Muscle of leg (tissue), 11 donors: ENCODE results near the gene MFAP1. TPM values are rescaled to one million over a fixed set of nuclear protein-coding genes. Genes with fewer than 3 reads are reported as not detected.

Experiments
- DNase-seq: peaks from one replicate; pipeline ENCODE4 v3.0.0; 2013
- H3K27ac ChIP-seq: one replicate; pipeline ENCODE4 v1.5.1; 2013; ENCODE audit warnings: mild to moderate bottlenecking, low read length, control low read depth
- H3K27me3 ChIP-seq: one replicate; pipeline ENCODE4 v1.6.1; 2013; ENCODE audit warnings: low read length; ENCODE audit not compliant: control insufficient read depth, insufficient read depth
- H3K36me3 ChIP-seq: one replicate; pipeline ENCODE4 v1.6.1; 2013; ENCODE audit warnings: low read length; ENCODE audit not compliant: control insufficient read depth, insufficient read depth
- H3K4me1 ChIP-seq: one replicate; pipeline ENCODE4 v1.6.1; 2013; ENCODE audit warnings: low read length; ENCODE audit not compliant: control insufficient read depth, insufficient read depth
- H3K4me3 ChIP-seq: one replicate; pipeline ENCODE4 v1.5.1; 2013; ENCODE audit warnings: low read length, control low read depth
- H3K9me3 ChIP-seq: replicated peaks from 2 replicates; pipeline ENCODE4 v1.6.1; 2013; ENCODE audit warnings: low read depth, low read length; ENCODE audit not compliant: control insufficient read depth
- WGBS: methylation state at CpG from one replicate; pipeline ENCODE4 v1.1.5; 2013; ENCODE audit warnings: missing lambda C conversion rate; ENCODE audit not compliant: insufficient coverage; 5-methylcytosine and 5-hydroxymethylcytosine counted together
- polyA plus RNA-seq, 8 donors: library from polyadenylated mRNA; unstranded; fragments of 120-200 nt; gene quantifications; one replicate each; pipeline versions ENCODE4 v1.2.1 to v1.2.3, GENCODE V29; 2013; ENCODE audit warnings: inconsistent platforms in 1 of 8, low replicate concordance in 1 of 8; ENCODE audit not compliant: insufficient read length in 8 of 8, insufficient read depth in 1 of 8
- total RNA-seq: library from RNA; stranded (reverse); fragments of 120-200 nt; gene quantifications from one replicate; pipeline ENCODE4 v1.2.4, GENCODE V29; 2013

MFAP1 gene
- total and polyA plus RNA-seq, 9 donors: 25.9 to 42.2 (median 34.0) TPM

GRCh38 chr15:43799209-43799944 lies 25.1 kb downstream of the MFAP1 start:
- Histone ChIP-seq H3K4me3 (no peak overlapping the region), H3K9me3 (no peaks in the 10 kb centered on the region), H3K4me1 (peaks cover 30% of the 10 kb centered on the region), H3K27ac (peak overlapping the region; percentile 97), H3K27me3 (no peaks in the 10 kb centered on the region), H3K36me3 (peaks cover 64% of the 10 kb centered on the region)
- 82% methylated on average over 11 of the region's 16 CpGs for WGBS
- DNase-seq: no peak

DNA sequence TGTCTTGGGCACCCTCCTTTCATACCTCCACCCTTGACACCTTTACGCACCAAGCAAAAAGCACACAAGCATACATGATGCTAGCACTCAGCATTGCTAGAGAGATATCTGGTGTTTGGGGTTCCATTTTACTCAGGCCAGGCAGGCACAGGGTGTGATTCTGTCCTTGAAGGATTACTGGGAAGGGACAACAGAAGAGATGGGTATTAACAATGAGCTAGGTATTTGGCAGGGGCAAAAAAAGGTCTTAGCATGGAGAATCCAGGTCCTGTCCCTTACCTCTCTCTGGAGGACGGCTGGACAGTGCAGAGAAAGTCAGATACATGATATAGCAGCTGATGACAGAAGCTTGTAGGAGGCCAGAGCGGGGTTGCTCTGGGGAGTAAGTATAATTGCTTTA lies 27.9 kb downstream of the MFAP1 start:
- H3K4me3 ChIP-seq: no peak overlapping the region
- H3K36me3 ChIP-seq: peaks cover 59% of the 10 kb centered on the region
- WGBS: no CpG with 5 or more reads among the region's 3 CpGs
- no peaks in the 10 kb centered on the region for H3K9me3 ChIP-seq
- DNase-seq: no peak
- H3K27me3 ChIP-seq: no peaks in the 10 kb centered on the region
- H3K4me1 ChIP-seq: peaks cover 43% of the 10 kb centered on the region
- H3K27ac ChIP-seq: peak overlapping the region; percentile 61

- H3K27ac ChIP-seq: no peak overlapping the region
- no peak overlapping the region for H3K4me3 ChIP-seq
- peaks cover 41% of the 10 kb centered on the region for H3K4me1 ChIP-seq
- H3K36me3 ChIP-seq: peaks cover 58% of the 10 kb centered on the region
- DNase-seq: no peak
- no peaks in the 10 kb centered on the region for H3K9me3 ChIP-seq
- no peaks in the 10 kb centered on the region for H3K27me3 ChIP-seq
Observed at GRCh38 chr15:43795997-43796396, 28.5 kb downstream of the MFAP1 start.

GRCh38 chr15:43795197-43795596 lies 29.3 kb downstream of the MFAP1 start:
- Histone ChIP-seq H3K4me1 (peaks cover 38% of the 10 kb centered on the region), H3K4me3 (no peak overlapping the region), H3K36me3 (peaks cover 58% of the 10 kb centered on the region), H3K27me3 (no peaks in the 10 kb centered on the region), H3K9me3 (no peaks in the 10 kb centered on the region), H3K27ac (no peak overlapping the region)
- DNase-seq: no peak
- no CpG with 5 or more reads among the region's 2 CpGs for WGBS

GRCh38 chr15:43794269-43795037 lies 30.0 kb downstream of the MFAP1 start:
- Histone ChIP-seq H3K36me3 (peaks cover 51% of the 10 kb centered on the region), H3K9me3 (no peaks in the 10 kb centered on the region), H3K4me1 (peaks cover 31% of the 10 kb centered on the region), H3K4me3 (no peak overlapping the region), H3K27ac (no peak overlapping the region), H3K27me3 (no peaks in the 10 kb centered on the region)
- no peak for DNase-seq
- 50% methylated on average over 1 of the region's 9 CpGs for WGBS

GRCh38 chr15:43793647-43794046 lies 30.8 kb downstream of the MFAP1 start:
- H3K36me3 ChIP-seq: peaks cover 43% of the 10 kb centered on the region

DNA sequence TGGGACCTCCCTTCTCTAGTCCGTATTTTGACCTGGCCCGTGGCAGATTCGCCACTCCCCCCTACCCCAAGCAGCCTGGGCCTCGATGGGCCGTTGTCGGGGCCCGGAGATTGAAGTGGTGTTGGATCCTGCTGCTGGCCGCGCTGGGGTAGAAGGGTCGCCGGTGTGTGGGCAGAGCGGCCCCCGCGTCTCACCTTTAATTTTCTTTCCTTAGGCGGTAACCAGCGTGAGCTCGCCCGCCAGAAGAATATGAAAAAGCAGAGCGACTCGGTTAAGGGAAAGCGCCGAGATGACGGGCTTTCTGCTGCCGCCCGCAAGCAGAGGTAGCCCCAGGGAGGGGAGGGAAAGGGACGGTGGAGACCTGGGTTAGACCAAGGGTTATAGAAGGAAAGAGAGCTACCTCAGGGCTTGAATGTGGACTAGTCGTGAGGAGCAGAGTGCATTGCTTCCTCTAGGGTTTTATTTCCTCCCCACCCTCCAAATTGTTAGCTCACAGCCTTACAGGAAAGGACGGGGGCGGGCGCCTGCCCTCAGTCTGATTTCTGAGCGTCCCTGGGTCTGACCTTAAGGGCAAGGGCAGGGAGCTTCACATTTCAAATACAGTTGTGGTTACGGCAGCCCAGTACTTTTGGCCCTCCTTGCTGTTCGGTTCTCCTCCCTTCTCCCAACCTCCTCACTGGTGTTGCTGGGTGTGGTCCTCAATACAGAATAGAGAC lies 31.6 kb downstream of the MFAP1 start:
- Histone ChIP-seq H3K27me3 (no peaks in the 10 kb centered on the region), H3K27ac (peak overlapping the region; percentile 99), H3K4me1 (peaks cover 31% of the 10 kb centered on the region), H3K9me3 (no peaks in the 10 kb centered on the region), H3K4me3 (peak overlapping the region; percentile 94), H3K36me3 (peaks cover 42% of the 10 kb centered on the region)
- WGBS: 2% methylated on average over 20 of the region's 33 CpGs
- peak; percentile 69 for DNase-seq

More at GRCh38 chr15:43793647-43794046, 30.8 kb downstream of the MFAP1 start:
- H3K27ac ChIP-seq: peak overlapping the region; percentile 99
- peak overlapping the region; percentile 94 for H3K4me3 ChIP-seq
- H3K27me3 ChIP-seq: no peaks in the 10 kb centered on the region
- WGBS: 74% methylated on average over 8 of the region's 10 CpGs
- no peaks in the 10 kb centered on the region for H3K9me3 ChIP-seq
- peaks cover 31% of the 10 kb centered on the region for H3K4me1 ChIP-seq
- DNase-seq: no peak

GRCh38 chr15:43791993-43792760 lies 32.3 kb downstream of the MFAP1 start, which contains the start of gene SERF2:
SERF2 (plus strand) TSS chr15:43792320; CDS start chr15:43792377, 57 bp downstream.
- Histone ChIP-seq H3K27me3 (no peaks in the 10 kb centered on the region), H3K4me1 (peaks cover 31% of the 10 kb centered on the region), H3K27ac (peak within 1 kb of the TSS; percentile 99), H3K9me3 (no peaks in the 10 kb centered on the region), H3K4me3 (peak within 1 kb of the TSS; percentile 94), H3K36me3 (peaks cover 40% of the 10 kb centered on the region)
- DNase-seq: peak; percentile 100
- WGBS: under 1% methylated on average over 45 of the region's 66 CpGs

DNA sequence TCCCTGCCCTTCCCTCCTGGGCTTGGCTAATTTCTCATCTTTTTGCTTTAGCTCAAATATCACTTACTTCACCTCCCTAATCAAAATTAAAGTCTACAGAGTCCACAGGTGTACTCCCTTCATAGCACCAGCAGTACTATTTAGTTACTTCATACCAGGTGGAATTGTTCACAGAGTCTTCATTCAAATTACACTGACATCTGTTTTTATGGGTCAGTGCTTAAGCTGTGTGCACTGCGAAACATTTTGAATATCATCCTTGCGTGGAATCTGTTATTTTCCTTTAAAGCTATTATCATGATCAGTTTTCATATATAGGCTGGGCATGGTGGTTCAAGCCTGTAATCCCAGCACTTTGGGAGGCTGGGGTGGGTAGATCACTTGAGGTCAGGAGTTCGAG lies 35.1 kb downstream of the MFAP1 start:
- DNase-seq: no peak
- H3K27me3 ChIP-seq: no peaks in the 10 kb centered on the region

More for the DNA sequence above, 35.1 kb downstream of the MFAP1 start:
- 67% methylated on average over 1 of the region's 3 CpGs for WGBS
- H3K36me3 ChIP-seq: peaks cover 12% of the 10 kb centered on the region
- no peak overlapping the region for H3K4me3 ChIP-seq
- H3K4me1 ChIP-seq: peaks cover 17% of the 10 kb centered on the region
- H3K9me3 ChIP-seq: no peaks in the 10 kb centered on the region
- H3K27ac ChIP-seq: no peak overlapping the region
